ENCODE results near the gene PLA2G4B. TPM values are rescaled to one million over a fixed set of nuclear protein-coding genes. Genes with fewer than 3 reads are reported as not detected.

PLA2G4B gene
- total RNA-seq, 4 donors from 2014 or later, result 1.1 to 5.3 (median 2.0) TPM; not detected in 1

DNA sequence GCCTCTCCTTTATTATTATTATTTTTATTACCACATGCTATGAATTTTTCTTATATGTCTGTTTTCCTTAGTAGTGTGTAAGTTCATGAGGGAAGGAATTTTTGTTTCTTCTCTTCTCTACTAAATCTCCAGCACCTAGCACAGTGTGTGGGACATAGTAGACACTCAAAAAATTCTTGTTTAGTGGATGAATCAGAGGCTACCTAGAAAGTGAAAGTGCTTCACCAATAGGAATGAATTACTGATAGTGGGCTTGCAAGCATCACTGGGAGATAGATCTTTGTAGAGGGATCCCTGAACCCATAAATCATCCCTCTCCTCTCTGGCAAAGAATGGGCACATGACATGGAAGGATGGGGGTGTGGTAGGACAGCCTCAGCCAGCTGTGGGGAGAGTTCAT is 46.7 kb downstream of the PLA2G4B start:
- no peak for TF ChIP-seq CTCF (IDR thresholded peaks at IDR 0.05; ENCODE audit: low read depth)

GRCh38 chr15:41885841-41886240 is 47.2 kb downstream of the PLA2G4B start:
- no peak for TF ChIP-seq CTCF (IDR thresholded peaks at IDR 0.05; ENCODE audit: low read depth)

- TF ChIP-seq CTCF (IDR thresholded peaks at IDR 0.05; ENCODE audit: low read depth), result no peak
These were observed 48.1 kb downstream of the PLA2G4B start for GRCh38 chr15:41886741-41887140.

GRCh38 chr15:41887161-41887560 is 48.5 kb downstream of the PLA2G4B start:
- no peak for TF ChIP-seq CTCF (IDR thresholded peaks at IDR 0.05; ENCODE audit: low read depth)

GRCh38 chr15:41887893-41888292 is 49.2 kb downstream of the PLA2G4B start:
- no peak for TF ChIP-seq CTCF (IDR thresholded peaks at IDR 0.05; ENCODE audit: low read depth)

DNA sequence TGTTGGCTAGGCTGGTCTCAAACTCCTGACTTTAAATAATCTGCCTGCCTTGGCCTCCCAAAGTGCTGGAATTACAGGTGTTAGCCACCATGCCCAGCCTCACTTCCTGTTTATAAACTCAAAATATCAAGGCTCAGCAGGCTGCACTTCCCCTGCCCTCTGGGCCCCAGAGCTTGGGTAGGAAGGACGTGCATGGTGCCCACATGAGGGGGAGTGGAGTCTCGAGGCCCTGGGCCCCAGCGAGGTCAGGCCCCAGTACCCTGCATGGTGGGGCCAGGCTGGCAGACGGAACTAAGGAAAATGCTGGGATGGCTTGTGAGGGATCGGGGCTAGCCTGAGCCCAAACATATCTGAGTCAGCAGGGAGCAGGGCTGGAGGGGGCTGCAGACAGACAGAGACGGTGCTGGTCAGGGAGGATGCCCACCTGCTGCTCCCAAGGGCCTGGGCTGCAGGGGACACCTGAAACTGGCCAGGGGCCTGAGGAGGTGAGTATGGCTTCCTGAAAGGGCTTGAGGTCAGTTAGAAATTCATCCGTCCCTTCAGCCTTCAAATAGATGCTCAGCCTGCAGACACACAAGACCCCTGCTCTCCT is 50.1 kb downstream of the PLA2G4B start:
- TF ChIP-seq CTCF (IDR thresholded peaks at IDR 0.05; ENCODE audit: low read depth), result no peak

- TF ChIP-seq CTCF (IDR thresholded peaks at IDR 0.05; ENCODE audit: low read depth), result no peak
These were observed 51.5 kb downstream of the PLA2G4B start for GRCh38 chr15:41890050-41890690.

All from subcutaneous adipose tissue (tissue), 4 donors.